GM19468 (cell line): ENCODE measurements around the gene TMEM63B.
"Not testable (repeated sequence)": the region's sequence is repeated elsewhere in the genome, so short reads cannot be mapped to it uniquely, and the experiment has no call there.

Experiments used
- ATAC-seq: cut with Tn5 transposase; IDR thresholded peaks from one replicate; pipeline ENCODE4 v1.9.1; 2021; ENCODE audit warnings: mild to moderate bottlenecking, moderate library complexity, moderate number of reproducible peaks; ENCODE audit not compliant: unreplicated experiment; ENCODE audit errors: extremely low read depth

TMEM63B gene

GRCh38 chr6:44185356-44185755, 58.0 kb downstream of the TMEM63B start:
- not testable (repeated sequence) for ATAC-seq

DNA sequence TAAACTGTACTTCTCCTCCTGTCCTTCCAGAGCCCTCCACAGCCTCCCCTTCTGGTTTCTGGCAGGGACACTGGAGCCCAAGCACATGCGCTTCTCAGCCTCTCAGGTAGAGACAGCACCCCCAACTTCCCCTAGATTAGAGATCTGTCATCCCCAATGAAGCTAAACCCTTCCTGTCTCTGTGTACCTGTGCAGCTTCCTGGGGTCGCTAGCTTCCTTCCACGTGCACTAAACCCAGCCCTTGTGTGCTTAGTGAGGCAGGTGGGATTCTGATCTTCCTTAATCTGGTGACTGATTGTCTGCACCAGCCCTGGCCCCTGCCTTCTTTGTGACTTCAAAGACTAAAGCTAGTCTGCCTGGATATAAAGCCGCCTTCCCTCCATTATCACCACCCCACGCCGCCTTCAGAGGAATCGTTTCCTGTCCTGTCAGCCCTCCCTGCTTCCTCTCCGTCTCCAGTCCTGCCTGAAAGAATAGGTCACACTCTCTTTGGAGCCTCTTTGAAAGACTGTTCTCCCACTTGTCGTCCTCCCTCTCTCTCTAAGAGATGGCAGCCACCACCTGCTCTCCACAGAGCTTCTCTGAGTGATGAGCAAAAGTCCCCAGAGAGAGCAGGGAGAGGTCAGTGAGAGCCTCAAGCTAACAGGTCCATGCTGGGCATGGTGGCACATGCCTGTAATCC, 58.7 kb downstream of the TMEM63B start:
- no peak for ATAC-seq

- no peak for ATAC-seq
These were observed 59.3 kb downstream of the TMEM63B start for GRCh38 chr6:44186635-44187025.

DNA sequence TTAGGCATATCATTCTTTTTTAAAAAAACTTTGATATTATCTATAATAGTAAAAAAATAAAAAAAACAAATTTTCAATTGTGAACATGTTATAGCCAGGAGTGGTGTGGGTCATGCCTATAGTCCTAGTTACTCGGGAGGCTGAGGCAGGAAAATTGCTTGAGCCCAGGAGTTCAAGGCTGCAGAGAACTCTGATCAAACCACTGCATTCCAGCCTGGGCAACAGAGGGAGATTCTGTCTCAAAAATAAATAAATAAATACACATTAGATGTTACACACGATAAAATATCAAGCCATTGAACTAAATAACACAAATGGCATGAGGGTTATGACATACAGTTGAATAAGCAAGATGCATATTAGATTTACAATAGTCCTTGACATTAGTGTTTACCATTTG, 61.5 kb downstream of the TMEM63B start:
- ATAC-seq: no peak

DNA sequence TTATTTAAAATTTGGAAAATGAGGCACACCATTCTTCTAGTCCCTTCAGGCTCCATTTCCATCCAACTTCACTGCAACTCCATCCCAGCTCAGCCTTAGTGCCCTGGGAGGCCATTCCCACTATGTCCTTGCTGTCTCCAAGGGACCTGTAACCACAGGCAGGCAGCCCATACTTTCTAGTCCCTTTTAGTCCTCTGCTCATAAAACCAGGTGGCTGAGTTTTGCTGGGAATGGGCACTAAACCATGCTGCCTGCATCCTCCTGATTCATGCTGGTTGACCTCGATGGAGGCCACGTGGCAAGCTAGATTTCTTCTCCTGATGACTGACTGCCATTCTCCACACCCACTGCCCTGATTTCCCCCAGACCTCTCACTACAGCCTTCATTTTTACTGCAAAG, 61.9 kb downstream of the TMEM63B start:
- no peak for ATAC-seq

DNA sequence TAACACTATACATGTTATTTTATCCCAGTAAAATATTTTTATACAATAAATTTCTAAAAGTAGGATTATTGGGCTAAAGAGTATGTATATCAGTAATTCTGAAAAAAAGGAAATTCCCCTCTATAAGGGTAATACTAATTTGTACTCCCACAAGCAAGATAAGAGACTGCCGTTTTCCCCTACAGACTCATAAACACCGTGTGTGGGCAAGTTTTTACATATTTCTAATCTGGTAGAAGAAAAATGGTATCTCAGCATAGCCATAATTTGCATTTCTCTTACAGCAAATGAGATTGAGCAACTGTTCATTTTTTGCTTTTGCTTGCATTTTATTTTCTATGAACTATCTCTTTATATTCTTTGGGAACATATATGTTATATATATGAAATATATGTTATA, 63.4 kb downstream of the TMEM63B start:
- ATAC-seq: no peak

DNA sequence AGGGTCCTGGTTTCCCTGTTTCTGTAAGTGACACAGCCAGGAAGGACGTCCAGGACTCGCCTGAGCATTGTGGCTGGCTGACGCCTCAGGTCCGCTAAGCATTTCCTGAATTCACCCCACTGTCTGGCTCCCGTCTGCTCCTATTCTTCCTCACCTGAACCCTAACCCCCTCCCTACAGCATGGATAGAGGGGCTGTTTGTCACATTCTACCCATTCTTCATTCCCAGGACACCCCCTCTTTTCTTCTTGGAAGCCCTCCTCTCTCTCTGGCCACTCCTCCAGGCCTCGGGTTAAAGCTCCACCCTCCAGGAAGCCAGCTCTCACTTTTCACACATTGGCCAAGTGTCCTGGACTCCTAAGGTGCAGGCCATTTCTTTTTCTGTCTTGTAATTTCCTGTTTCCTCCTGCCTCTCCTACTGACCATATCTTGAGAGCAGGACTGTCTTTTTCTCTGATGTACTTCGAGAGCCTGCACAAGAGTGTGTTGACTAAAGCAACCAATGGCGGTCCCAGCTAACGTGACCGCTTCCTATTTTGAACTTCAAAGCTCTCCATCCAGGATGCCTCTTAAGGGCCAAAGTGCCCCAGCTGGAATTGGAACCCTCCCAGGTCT, 65.2 kb downstream of the TMEM63B start:
- no peak for ATAC-seq

GRCh38 chr6:44193307-44193910, 66.1 kb downstream of the TMEM63B start:
- ATAC-seq: no peak

- ATAC-seq: no peak
These were observed 67.0 kb downstream of the TMEM63B start for GRCh38 chr6:44194326-44194725.

- ATAC-seq: not testable (repeated sequence)
These were observed 69.0 kb downstream of the TMEM63B start for GRCh38 chr6:44196351-44196750.

- ATAC-seq: no peak
These were observed 71.3 kb downstream of the TMEM63B start for GRCh38 chr6:44198684-44199083.

- no peak for ATAC-seq
These were observed 72.5 kb downstream of the TMEM63B start for GRCh38 chr6:44199883-44200282.

GRCh38 chr6:44201200-44201599, 73.8 kb downstream of the TMEM63B start:
- ATAC-seq: no peak

GRCh38 chr6:44201638-44202303, 74.4 kb downstream of the TMEM63B start:
- ATAC-seq: no peak

DNA sequence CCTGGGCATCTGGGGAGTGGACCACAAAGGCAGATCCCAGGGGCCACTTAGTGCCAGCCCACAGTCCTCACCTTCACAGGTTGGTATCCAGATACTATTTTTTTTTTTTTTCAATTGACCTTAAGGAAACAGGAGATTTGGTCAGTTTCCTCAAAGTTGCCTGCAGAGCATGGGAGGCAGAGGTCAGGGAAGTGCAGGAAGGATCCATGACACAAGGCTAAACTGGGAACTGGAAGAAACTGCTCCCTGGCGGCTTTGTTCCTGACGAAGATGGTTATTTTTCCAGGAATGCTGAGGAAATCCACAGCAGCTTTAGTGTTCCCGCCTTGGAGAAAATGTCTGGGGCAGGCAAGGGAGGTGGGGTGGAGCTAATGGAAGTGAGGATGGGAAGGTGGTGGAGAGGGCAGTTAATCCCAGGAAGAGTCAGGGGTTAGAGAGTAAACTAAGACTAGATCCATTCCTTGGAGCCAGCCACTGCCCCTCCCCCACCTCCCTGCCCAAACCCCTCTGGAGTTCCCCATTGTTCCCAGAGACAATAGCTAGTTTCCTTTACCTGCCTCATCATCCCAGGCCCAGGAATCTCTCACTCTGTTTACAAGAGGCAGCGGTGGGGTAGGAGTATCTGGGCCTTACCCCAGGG, 75.1 kb downstream of the TMEM63B start:
- no peak for ATAC-seq

DNA sequence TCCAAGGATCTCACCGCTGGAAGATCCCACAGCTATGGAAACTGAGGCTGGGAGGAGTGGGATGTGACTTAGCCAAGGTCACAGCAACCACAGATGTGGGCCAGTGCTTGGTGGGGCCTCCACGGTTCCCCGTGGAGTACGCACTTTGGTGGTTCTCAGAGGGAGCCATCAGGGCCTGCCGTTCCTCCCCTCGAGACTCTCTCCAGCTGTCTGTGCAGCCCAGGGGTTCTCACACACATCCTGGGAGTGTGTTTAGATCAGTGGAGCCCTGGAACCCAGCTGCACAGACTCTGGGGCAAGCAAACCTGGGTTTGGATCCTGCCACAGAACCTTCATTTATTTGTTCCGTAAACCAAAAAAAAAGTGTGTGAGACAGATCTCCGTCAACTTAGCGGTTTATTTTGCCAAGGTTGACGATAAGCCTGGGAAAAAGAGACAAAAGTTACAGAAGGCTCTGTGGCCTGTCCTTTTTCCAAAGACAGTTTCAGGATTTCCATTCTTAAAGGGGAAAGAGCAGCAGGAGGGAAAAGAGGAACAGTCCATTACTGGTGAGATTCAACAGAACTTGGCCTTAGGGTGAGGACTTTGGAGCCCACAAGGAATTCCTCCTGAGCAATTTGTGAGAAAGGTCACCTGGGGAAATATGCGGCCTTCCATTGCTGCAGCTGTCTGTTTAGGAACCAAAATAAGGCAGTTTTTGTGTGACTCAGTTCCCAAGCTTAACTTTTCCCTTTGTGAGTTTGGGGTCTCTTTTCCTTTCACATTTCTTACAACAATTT, 75.8 kb downstream of the TMEM63B start:
- ATAC-seq: no peak

GRCh38 chr6:44203955-44204354, 76.6 kb downstream of the TMEM63B start:
- ATAC-seq: no peak
